Kasumi-1 (cell line): ENCODE results near the gene SMAD1.

Experiments
- DNase-seq, 2 experiments: peaks; one replicate each; lab custom pipeline; 2025; lab: John Stamatoyannopoulos, UW

SMAD1 gene

GRCh38 chr4:145481164-145481941 is at the start of gene SMAD1:
SMAD1 (plus strand) TSS chr4:145481853; CDS start chr4:145514614, 32,761 bp downstream.
- peak; percentile 69 to 71 for DNase-seq

GRCh38 chr4:145433684-145434083 is 48.0 kb upstream of the SMAD1 start:
- no peak for DNase-seq

GRCh38 chr4:145435646-145436045 is 46.0 kb upstream of the SMAD1 start:
- no peak for DNase-seq

GRCh38 chr4:145436114-145436513 is 45.5 kb upstream of the SMAD1 start:
- DNase-seq = no peak

GRCh38 chr4:145436796-145437195 is 44.9 kb upstream of the SMAD1 start:
- no peak for DNase-seq

GRCh38 chr4:145437466-145437865 is 44.2 kb upstream of the SMAD1 start:
- DNase-seq = no peak

GRCh38 chr4:145438298-145438697 is 43.4 kb upstream of the SMAD1 start:
- DNase-seq = no peak

GRCh38 chr4:145440292-145441007 is 41.2 kb upstream of the SMAD1 start:
- no peak for DNase-seq

GRCh38 chr4:145446184-145446583 is 35.5 kb upstream of the SMAD1 start:
- no peak for DNase-seq

GRCh38 chr4:145451895-145452294 is 29.8 kb upstream of the SMAD1 start:
- DNase-seq = no peak

- DNase-seq = no peak
Observed at GRCh38 chr4:145452447-145453162, 29.0 kb upstream of the SMAD1 start.

- no peak for DNase-seq
Observed at GRCh38 chr4:145453163-145453520, 28.5 kb upstream of the SMAD1 start.

GRCh38 chr4:145473203-145473602 is 8.4 kb upstream of the SMAD1 start:
- DNase-seq = no peak

GRCh38 chr4:145480257-145480656 is 1.4 kb upstream of the SMAD1 start:
- DNase-seq = peak; percentile 72 to 78

GRCh38 chr4:145481942-145482208 is 222 bp downstream of the SMAD1 start:
- DNase-seq = no peak

- DNase-seq = peak; percentile 72 to 87
Observed at GRCh38 chr4:145482209-145483037, 770 bp downstream of the SMAD1 start.

- DNase-seq = no peak
Observed at GRCh38 chr4:145483514-145483913, 1.9 kb downstream of the SMAD1 start.

- no peak for DNase-seq
Observed at GRCh38 chr4:145484225-145484846, 2.7 kb downstream of the SMAD1 start.

GRCh38 chr4:145485120-145485519 is 3.5 kb downstream of the SMAD1 start:
- no peak for DNase-seq

GRCh38 chr4:145486603-145487002 is 5.0 kb downstream of the SMAD1 start:
- no peak for DNase-seq

- DNase-seq = no peak
Observed at GRCh38 chr4:145487631-145488030, 6.0 kb downstream of the SMAD1 start.

GRCh38 chr4:145488310-145488709 is 6.7 kb downstream of the SMAD1 start:
- no peak for DNase-seq
